Fibroblast of pulmonary artery (primary cell): ENCODE data around the gene BRME1.

ENCODE experiments used
- DNase-seq: peaks from one replicate; pipeline ENCODE4 v3.0.0-alpha.2; 2010; ENCODE audit warnings: low read depth
- H3K4me3 ChIP-seq: replicated peaks from 2 replicates; pipeline ENCODE4 v1.5.1; 2011; ENCODE audit warnings: low read depth, mild to moderate bottlenecking, control low read depth, low read length, moderate library complexity
- CTCF ChIP-seq: IDR thresholded peaks from 2 replicates; pipeline ENCODE4 v1.5.1; 2011; ENCODE audit warnings: mild to moderate bottlenecking, control low read depth, low read length, inconsistent platforms; ENCODE audit errors: missing control alignments

The BRME1 gene

GRCh38 chr19:13843104-13843921, 62.6 kb downstream of the BRME1 start:
- peak overlapping the region; percentile 59 for H3K4me3 ChIP-seq
- peak; percentile 71 for DNase-seq
- no peak for TF ChIP-seq CTCF

GRCh38 chr19:13842291-13843103, 63.4 kb downstream of the BRME1 start:
- no peak for TF ChIP-seq CTCF
- H3K4me3 ChIP-seq = peak overlapping the region; percentile 88
- peak; percentile 77 for DNase-seq

- H3K4me3 ChIP-seq = peak overlapping the region; percentile 88
- no peak for TF ChIP-seq CTCF
- no peak for DNase-seq
Measured at GRCh38 chr19:13841962-13842290, 64.0 kb downstream of the BRME1 start.

GRCh38 chr19:13841086-13841961, 64.6 kb downstream of the BRME1 start:
- TF ChIP-seq CTCF = no peak
- H3K4me3 ChIP-seq = peak overlapping the region; percentile 88
- no peak for DNase-seq

GRCh38 chr19:13840305-13841085, 65.4 kb downstream of the BRME1 start:
- H3K4me3 ChIP-seq = peak overlapping the region; percentile 88
- DNase-seq = no peak
- TF ChIP-seq CTCF = no peak

GRCh38 chr19:13839938-13840304, 66.0 kb downstream of the BRME1 start:
- DNase-seq = no peak
- peak overlapping the region; percentile 88 for H3K4me3 ChIP-seq
- TF ChIP-seq CTCF = no peak
